ENCODE measurements around the gene IP6K1. TPM values are rescaled to one million over a fixed set of nuclear protein-coding genes. Genes with fewer than 3 reads are reported as not detected.

Gene IP6K1
- total and polyA plus RNA-seq, 4 donors, result 16.1 to 54.9 (median 32.5) TPM

GRCh38 chr3:49792371-49793150 is 6.2 kb upstream of the IP6K1 start:
- WGBS, 2 donors, result 93 to 97% methylated on average over 10 of the region's 10 CpGs
- DNase-seq, result no peak
- TF ChIP-seq CTCF (IDR thresholded peaks at IDR 0.05; ENCODE audit: control extremely low read depth, extremely low read depth), result no peak
- H3K4me1 ChIP-seq (ENCODE audit: control insufficient read depth in 5 of 5, insufficient read depth in 5 of 5, low read length in 5 of 5), result no peaks in the 10 kb centered on the region
- no peak overlapping the region for H3K9ac ChIP-seq (ENCODE audit: insufficient read depth in 1 of 2, low read length in 2 of 2)
- ATAC-seq (ENCODE audit: insufficient read depth, low FRiP score), result no peak
- no peak overlapping the region for H3K27ac ChIP-seq (ENCODE audit: low read depth in 1 of 2, low read length in 1 of 2)
- no peaks in the 10 kb centered on the region for H3K9me3 ChIP-seq (ENCODE audit: control insufficient read depth in 4 of 4, insufficient read depth in 3 of 4, low read length in 3 of 4)
- no peak overlapping the region for H3K4me3 ChIP-seq
- H3K27me3 ChIP-seq (ENCODE audit: control insufficient read depth in 3 of 3, insufficient read depth in 3 of 3, low read length in 2 of 3), result no peaks in the 10 kb centered on the region
- no peaks in the 10 kb centered on the region for H3K36me3 ChIP-seq (ENCODE audit: control insufficient read depth in 4 of 4, insufficient read depth in 4 of 4, low read length in 4 of 4)

- TF ChIP-seq CTCF (IDR thresholded peaks at IDR 0.05; ENCODE audit: control extremely low read depth, extremely low read depth), result no peak
- H3K4me1 ChIP-seq (ENCODE audit: control insufficient read depth in 5 of 5, insufficient read depth in 5 of 5, low read length in 5 of 5), result peaks cover 0 to 7% (median 4%) of the 10 kb centered on the region in 5 donors
- DNase-seq, result no peak
Observed at GRCh38 chr3:49791571-49791970, 5.2 kb upstream of the IP6K1 start.

DNA sequence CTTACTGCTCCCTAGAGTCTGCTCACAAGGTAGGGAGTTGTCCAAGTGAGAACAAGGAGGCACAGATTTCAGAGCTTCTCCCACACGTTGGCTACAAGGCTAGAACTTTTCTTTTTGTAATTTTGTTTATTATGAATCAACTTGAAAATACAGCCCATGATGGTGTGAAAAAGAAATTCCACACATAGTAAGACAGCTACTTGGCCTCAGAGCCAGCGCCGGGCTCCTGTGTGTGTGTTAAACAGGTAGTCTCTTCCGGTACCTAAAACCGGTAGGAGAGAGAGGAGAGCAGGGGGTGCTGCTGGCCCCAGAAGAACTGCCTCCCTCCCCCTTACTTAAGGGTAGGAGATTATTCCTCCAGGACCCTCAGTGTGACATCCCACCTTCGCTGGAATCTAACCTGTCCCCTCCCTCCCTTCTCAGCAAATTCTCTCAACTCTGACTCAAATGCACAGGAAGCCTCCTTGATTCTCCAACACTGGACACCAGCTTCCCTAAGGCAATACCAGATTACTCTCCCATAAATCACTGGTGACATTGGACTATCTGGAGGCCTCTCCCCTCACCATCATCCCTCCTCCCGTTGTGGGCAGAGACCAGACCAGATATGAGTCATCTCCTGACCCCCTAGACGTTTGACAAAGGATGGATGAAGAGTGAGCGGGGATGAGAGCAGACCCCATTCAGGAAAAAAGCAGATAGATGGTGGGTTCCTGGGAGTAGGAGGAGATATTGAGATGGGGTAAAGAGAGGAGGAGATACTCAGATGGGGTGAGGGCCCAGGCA is 4.5 kb upstream of the IP6K1 start:
- no peak overlapping the region for H3K9ac ChIP-seq (ENCODE audit: insufficient read depth in 1 of 2, low read length in 2 of 2)
- no peak for ATAC-seq (ENCODE audit: insufficient read depth, low FRiP score)
- peaks cover 0 to 7% (median 4%) of the 10 kb centered on the region in 5 donors for H3K4me1 ChIP-seq (ENCODE audit: control insufficient read depth in 5 of 5, insufficient read depth in 5 of 5, low read length in 5 of 5)
- H3K36me3 ChIP-seq (ENCODE audit: control insufficient read depth in 4 of 4, insufficient read depth in 4 of 4, low read length in 4 of 4), result no peaks in the 10 kb centered on the region
- H3K27me3 ChIP-seq (ENCODE audit: control insufficient read depth in 3 of 3, insufficient read depth in 3 of 3, low read length in 2 of 3), result no peaks in the 10 kb centered on the region
- no peak for TF ChIP-seq CTCF (IDR thresholded peaks at IDR 0.05; ENCODE audit: control extremely low read depth, extremely low read depth)
- no peaks in the 10 kb centered on the region for H3K9me3 ChIP-seq (ENCODE audit: control insufficient read depth in 4 of 4, insufficient read depth in 3 of 4, low read length in 3 of 4)
- 70 to 71% methylated on average over 9 of the region's 9 CpGs for WGBS, 2 donors
- H3K4me3 ChIP-seq, result no peak overlapping the region
- no peak for DNase-seq
- H3K27ac ChIP-seq (ENCODE audit: low read depth in 1 of 2, low read length in 1 of 2), result no peak overlapping the region

More at GRCh38 chr3:49791571-49791970, 5.2 kb upstream of the IP6K1 start:
- Histone ChIP-seq H3K27ac (ENCODE audit: low read depth in 1 of 2, low read length in 1 of 2) (no peak overlapping the region), H3K9ac (ENCODE audit: insufficient read depth in 1 of 2, low read length in 2 of 2) (no peak overlapping the region), H3K4me3 (no peak overlapping the region), H3K27me3 (ENCODE audit: control insufficient read depth in 3 of 3, insufficient read depth in 3 of 3, low read length in 2 of 3) (no peaks in the 10 kb centered on the region), H3K36me3 (ENCODE audit: control insufficient read depth in 4 of 4, insufficient read depth in 4 of 4, low read length in 4 of 4) (no peaks in the 10 kb centered on the region), H3K9me3 (ENCODE audit: control insufficient read depth in 4 of 4, insufficient read depth in 3 of 4, low read length in 3 of 4) (no peaks in the 10 kb centered on the region)
- ATAC-seq (ENCODE audit: insufficient read depth, low FRiP score), result no peak
- 92 to 96% methylated on average over 4 of the region's 4 CpGs for WGBS, 2 donors
